Posterior cingulate gyrus (tissue), 11 donors: ENCODE measurements around the gene NCKAP5.
"Not testable (repeated sequence)": the region's sequence is repeated elsewhere in the genome, so short reads cannot be mapped to it uniquely, and the experiment has no call there.

ENCODE experiments used
- DNase-seq, 10 donors: peaks; one replicate each; pipeline versions ENCODE4 v3.0.0 to v3.0.0-alpha.2; 2020 to 2021; ENCODE audit warnings: mixed read lengths in 3 of 10
- intact Hi-C: fragments of 100-400 bp; cut with DNase I; formaldehyde crosslinking; loops from one replicate; pipeline ENCODE4 v1.15.1; 2023

The NCKAP5 gene

GRCh38 chr2:133476931-133477615 is 91.2 kb downstream of the NCKAP5 start:
- DNase-seq, result no peak
- intact Hi-C loops, result no loop called here

- no peak for DNase-seq
- intact Hi-C loops, result no loop called here
Measured at GRCh38 chr2:133476286-133476685, 92.0 kb downstream of the NCKAP5 start.

- intact Hi-C loops, result no loop called here
- no peak for DNase-seq
Measured at GRCh38 chr2:133475610-133476009, 92.7 kb downstream of the NCKAP5 start.

- peak in 1 of 10 donors; percentile 59 for DNase-seq
- intact Hi-C loops, result not testable (repeated sequence)
Measured at GRCh38 chr2:133470446-133470845, 97.8 kb downstream of the NCKAP5 start.

GRCh38 chr2:133462811-133463210 is 105.5 kb downstream of the NCKAP5 start:
- no peak for DNase-seq
- intact Hi-C loops, result no loop called here

- peak in 1 of 10 donors; percentile 62 for DNase-seq
- intact Hi-C loops, result no loop called here
Measured at GRCh38 chr2:133461484-133461883, 106.8 kb downstream of the NCKAP5 start.

- intact Hi-C loops, result no loop called here
- DNase-seq, result no peak
Measured at GRCh38 chr2:133459590-133459989, 108.7 kb downstream of the NCKAP5 start.

GRCh38 chr2:133458280-133458679 is 110.0 kb downstream of the NCKAP5 start:
- intact Hi-C loops, result no loop called here
- no peak for DNase-seq

- no peak for DNase-seq
- intact Hi-C loops, result no loop called here
Measured at GRCh38 chr2:133457861-133458260, 110.4 kb downstream of the NCKAP5 start.

GRCh38 chr2:133456971-133457370 is 111.3 kb downstream of the NCKAP5 start:
- intact Hi-C loops, result no loop called here
- DNase-seq, result no peak

GRCh38 chr2:133456156-133456555 is 112.1 kb downstream of the NCKAP5 start:
- intact Hi-C loops, result no loop called here
- DNase-seq, result no peak

GRCh38 chr2:133453032-133453431 is 115.2 kb downstream of the NCKAP5 start:
- intact Hi-C loops, result no loop called here
- no peak for DNase-seq

- intact Hi-C loops, result no loop called here
- no peak for DNase-seq
Measured at GRCh38 chr2:133452583-133452982, 115.7 kb downstream of the NCKAP5 start.

GRCh38 chr2:133452146-133452545 is 116.1 kb downstream of the NCKAP5 start:
- no peak for DNase-seq
- intact Hi-C loops, result no loop called here

GRCh38 chr2:133448195-133448594 is 120.1 kb downstream of the NCKAP5 start:
- intact Hi-C loops, result no loop called here
- DNase-seq, result no peak

- intact Hi-C loops, result no loop called here
- no peak for DNase-seq
Measured at GRCh38 chr2:133447303-133447702, 121.0 kb downstream of the NCKAP5 start.

- DNase-seq, result no peak
- intact Hi-C loops, result no loop called here
Measured at GRCh38 chr2:133444465-133444864, 123.8 kb downstream of the NCKAP5 start.

GRCh38 chr2:133442393-133442792 is 125.9 kb downstream of the NCKAP5 start:
- peak in 1 of 10 donors; percentile 44 for DNase-seq
- intact Hi-C loops, result no loop called here

GRCh38 chr2:133439565-133439920 is 128.7 kb downstream of the NCKAP5 start:
- no peak for DNase-seq
- intact Hi-C loops, result no loop called here

GRCh38 chr2:133438848-133439564 is 129.3 kb downstream of the NCKAP5 start:
- no peak for DNase-seq
- intact Hi-C loops, result no loop called here

- DNase-seq, result no peak
Measured at GRCh38 chr2:133438026-133438425, 130.2 kb downstream of the NCKAP5 start.

GRCh38 chr2:133437492-133437891 is 130.8 kb downstream of the NCKAP5 start:
- no peak for DNase-seq
- intact Hi-C loops, result no loop called here

More at GRCh38 chr2:133438026-133438425, 130.2 kb downstream of the NCKAP5 start:
- intact Hi-C loops, result no loop called here
